Measurements from ENCODE around the gene SLC6A6.

SLC6A6 gene

DNA sequence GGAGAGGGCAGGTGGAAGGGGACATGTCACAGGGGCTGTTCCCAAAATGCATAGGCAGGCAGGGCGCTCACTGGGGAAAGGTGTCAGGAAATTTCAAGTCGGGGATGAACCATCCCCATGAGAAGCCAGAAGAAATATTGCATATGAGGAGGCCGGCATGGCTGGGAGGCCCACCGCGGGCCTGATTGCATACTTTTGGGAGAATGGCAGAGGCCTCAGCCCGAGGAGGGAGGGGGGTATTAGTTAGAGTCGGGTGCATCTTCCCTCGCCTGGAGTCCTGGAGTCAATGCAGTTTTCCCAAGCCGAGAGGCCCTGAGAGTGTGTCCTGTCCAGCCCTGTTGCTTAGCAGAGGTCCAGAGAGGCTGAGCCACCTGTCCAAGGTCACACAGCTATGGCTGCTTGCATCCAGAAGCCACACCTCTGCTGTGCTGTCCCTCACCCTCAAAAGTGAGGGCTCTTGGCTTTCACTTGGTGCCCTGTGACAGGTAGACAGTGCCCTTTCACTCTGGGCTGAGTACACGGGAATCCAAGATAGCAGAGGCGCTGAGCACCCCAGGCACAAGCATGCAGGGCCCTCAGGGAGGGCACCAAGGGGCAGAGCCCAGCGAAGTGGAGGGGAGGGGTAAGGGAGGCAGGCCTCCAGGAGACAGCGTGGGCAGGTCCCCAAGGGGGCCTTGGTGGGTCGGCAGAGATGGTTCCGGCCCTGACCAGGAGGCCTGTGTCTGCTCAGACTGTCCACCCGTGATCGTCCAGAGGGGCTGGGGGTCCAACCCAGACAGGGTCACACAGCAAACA is 89.2 kb downstream of the SLC6A6 start:
- DNase-seq = no peak

GRCh38 chr3:14492948-14493881 is 90.8 kb downstream of the SLC6A6 start:
- no peak for DNase-seq

GRCh38 chr3:14494279-14494972 is 92.0 kb downstream of the SLC6A6 start:
- no peak for DNase-seq

- no peak for DNase-seq
Observed at GRCh38 chr3:14494973-14495300, 92.5 kb downstream of the SLC6A6 start.

GRCh38 chr3:14496351-14496750 is 93.9 kb downstream of the SLC6A6 start:
- DNase-seq = no peak

DNA sequence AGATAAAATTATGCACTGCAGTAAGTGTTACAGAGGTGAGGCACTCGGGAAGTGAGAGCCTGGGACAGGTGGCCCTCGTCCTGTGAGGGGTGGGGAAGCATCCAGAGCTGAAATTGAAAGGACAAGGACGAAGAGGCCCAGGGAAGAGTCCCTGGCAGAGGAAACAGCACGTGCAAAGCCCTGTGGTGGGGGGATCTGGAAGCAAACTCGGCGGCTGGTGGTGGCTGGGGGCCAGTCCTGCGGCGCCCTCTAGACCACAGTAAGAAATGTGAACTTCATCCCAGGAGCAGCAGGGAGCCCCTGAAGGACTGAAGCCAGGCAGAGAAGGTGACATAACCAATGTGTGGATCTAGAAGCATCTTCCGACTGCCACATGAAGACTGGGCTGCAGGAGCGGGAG is 94.9 kb downstream of the SLC6A6 start:
- no peak for DNase-seq

DNA sequence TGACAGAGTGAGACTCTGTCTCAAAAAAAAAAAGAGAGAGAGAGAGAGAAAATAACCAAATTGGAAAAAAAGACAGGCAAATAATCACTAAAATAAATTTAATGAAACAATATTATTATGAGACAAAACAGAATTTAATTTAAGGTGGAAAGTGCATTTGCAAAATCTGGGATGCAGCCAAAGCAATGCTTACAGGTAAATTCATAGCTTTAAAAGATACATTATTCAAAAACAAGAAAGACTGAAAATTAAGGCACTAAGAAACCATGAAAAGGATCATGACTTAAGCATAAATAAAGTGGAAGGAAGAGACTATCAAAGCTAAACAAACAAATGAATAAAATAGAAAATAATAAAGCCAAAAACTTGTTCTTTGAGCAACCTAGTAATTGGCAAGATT is 100.1 kb downstream of the SLC6A6 start:
- DNase-seq = no peak

DNA sequence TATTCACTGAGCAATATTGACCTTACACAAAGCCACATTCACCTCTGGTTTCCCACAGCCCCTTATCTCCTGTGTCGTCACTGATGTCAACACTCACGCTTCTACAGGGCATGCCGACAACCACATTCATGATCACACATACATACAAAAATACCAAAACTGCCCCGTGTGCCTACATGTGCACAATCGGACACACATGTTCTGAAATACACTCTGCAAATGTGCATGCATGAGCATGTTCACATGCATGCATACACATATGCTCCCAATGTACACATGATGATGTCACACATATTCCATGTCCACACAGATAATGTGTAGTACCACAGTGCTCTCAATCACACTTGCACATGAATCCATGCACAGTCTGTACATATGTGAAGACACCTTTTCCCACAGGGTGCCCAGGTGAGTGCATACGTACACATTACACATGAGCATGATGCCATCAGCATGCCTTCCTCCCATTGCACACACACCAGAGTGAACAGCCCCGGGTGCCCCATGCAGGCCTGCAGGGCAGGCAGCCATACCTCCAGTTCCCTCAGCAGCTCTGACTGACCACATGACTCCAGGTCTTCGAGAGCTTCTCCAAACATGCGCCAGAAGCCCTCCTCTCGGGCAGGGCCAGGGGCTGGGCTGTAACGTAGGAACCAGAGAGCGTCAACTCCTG is 100.8 kb downstream of the SLC6A6 start:
- no peak for DNase-seq

DNA sequence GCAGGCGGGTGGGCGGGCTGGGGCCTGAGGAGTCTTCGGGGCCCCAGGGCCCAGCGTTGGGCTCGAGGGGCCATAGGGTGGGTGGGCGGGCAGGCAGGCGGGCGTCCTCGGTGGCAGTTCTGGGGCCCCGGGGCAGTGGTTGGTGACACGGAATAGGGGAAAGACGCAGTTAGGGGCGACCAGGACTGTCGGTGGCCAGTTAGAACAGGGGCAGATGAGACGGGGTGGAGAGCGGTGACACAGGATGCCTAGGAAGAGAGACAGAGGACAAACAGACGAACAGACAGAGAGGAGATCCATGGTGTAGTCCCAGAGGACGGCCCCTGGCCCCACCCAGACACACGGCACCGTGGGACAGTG is 101.3 kb downstream of the SLC6A6 start:
- DNase-seq = no peak

DNA sequence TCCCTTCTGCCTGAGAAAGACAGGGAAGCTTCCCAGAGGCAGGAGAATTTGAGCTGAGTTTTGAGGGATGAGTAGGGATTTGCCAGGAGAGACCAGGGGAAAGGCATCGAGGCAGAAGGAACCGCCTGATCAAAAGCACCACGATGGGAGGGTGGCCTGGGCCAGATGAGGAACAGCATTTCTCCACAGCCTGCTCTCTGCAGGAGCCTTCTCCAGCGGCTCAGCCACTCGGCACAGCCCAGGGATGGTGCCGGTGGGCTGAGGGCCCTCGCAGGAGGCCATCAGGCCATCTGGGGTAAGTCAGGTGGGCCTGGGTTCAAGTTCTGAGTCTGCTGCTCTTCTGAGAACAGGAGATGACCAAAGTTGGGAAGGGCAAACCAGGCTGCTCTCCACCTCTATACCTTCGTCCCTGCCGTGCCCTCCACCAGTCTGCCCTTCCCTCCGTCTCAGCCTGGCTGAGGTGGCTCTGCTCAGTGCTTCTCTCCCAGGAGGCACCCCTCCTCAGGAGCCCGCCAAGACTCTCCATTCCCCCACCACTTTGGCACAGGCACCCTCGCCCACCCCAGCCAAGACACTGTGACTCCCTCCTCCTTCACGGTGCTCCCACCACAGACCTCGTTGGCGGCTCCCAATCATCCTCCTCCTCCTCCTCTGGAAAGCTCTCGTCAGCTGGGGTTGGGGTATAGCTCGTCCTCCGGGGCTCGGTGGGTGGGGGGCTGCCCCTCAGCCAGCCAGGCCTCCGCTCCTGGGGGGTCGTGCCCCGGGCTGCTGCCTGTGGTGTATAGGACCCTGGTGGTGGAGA is 102.8 kb downstream of the SLC6A6 start:
- no peak for DNase-seq

DNA sequence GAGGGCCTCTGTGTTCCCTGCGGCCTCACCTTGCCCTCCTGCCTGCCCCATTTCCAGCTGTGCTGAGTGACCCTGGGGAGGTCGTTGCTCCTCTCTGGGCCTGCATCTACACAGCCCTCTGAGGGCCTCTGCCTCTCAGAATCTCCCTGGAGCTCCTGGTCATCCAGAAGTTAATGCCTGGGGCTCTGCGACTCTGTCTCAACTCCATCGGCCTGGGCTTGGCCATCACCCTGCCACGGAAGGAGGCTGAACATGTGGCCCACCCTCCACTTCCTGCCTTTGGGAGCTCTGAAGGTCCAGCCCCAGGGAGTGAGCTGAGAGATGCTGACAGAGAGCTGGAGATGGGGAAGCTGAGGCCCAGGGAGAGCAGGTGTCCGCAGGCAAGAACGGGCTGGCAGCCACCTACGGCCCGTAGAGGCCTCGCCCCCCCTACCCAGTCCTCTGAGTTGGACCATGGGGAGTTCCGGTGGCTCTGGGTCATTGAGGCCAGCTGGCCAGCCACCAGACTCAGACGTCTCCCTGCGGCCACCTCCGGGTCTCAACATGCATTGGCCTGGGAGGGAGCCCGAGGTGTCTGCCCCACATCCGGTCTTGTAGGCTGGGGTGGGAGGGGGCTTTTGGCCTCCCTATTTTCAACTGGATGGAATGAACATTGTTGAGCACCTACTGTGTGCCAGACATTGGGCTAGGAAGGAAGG is 103.5 kb downstream of the SLC6A6 start:
- no peak for DNase-seq

- no peak for DNase-seq
Observed at GRCh38 chr3:14506626-14507304, 104.4 kb downstream of the SLC6A6 start.

GRCh38 chr3:14507305-14507741 is 104.9 kb downstream of the SLC6A6 start:
- no peak for DNase-seq

DNA sequence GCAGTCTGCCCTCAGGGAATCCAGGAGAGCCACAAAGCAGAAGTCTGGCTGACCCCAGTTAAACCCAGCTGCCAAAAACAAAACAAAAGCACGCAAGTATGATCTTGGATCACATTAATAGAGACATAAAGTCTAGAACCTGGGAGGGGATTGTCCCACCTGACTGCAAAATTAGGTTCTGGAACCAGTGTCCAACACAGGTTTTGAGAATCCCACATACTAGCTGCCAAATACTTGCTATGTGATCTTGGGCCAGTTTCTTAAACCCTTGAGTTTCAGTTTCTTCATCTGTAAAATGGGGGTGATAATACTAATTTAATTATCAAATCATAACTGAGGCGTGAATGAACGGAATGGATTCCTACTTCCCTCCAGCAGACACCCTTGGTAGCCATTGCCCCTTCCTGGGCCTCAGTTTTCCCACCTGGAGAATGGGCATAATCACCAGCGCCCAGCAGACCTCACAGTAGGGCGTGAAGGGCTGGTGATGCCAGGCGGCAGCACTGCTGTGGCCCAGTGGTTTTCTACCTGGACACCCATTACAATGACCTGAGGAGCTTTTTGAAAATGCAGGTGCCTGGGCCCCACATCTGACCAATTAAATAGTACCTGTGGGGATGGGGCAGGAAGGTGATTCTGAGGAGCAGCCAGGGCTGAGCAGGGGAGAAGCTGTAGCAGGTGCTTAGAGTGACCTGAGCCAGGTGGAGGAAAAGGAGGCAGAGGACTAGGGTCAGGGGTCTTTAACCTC is 105.5 kb downstream of the SLC6A6 start:
- DNase-seq = no peak

GRCh38 chr3:14508505-14508819 is 106.1 kb downstream of the SLC6A6 start:
- DNase-seq = no peak

- DNase-seq = peak; percentile 22
Observed at GRCh38 chr3:14508966-14509795, 106.8 kb downstream of the SLC6A6 start.

- DNase-seq = no peak
Observed at GRCh38 chr3:14509796-14510100, 107.3 kb downstream of the SLC6A6 start.

DNA sequence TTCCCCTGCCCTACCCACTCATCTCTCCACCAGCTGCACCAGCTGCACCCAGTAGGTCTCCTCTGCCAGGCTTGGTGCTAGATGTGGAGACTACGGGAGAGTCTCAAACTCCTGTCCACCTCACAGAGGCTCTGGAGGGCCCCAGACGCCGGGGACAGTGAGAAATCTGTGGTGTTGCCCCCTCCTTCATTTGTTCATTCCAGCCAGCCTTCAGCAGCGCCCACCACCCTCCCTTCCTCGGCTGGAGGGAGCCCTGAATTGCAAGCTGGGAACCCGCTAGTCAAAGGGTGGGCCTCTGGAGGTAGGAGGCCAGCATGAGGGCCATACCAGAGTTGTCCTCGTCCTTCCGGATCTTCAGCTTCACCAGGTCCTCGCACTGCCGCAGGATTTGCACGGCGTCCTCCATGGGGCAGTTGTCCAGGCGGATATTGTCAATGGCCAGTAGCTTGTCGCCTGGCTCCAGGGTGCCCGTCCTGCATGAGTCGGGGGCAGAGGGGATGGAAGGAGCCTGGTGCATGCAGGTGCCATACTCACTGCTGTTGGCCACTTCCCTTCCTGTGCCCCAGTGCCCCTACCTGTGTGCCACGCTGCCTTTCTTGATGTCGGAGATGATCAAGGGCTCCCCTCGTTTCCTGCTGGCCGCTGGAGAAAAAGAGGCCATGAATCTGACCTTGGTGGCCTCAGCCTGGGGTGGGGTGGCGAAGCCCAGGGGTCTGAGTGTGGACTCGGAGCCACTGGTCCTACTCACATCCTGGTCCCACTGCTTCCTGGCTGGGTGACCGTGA is 108.6 kb downstream of the SLC6A6 start:
- no peak for DNase-seq

Data from NCI-H1694 (cell line).